ENCODE measurements around the gene NEURL1. TPM values are rescaled to one million over a fixed set of nuclear protein-coding genes. Genes with fewer than 3 reads are reported as not detected.
"Not testable (repeated sequence)": the region's sequence is repeated elsewhere in the genome, so short reads cannot be mapped to it uniquely, and the experiment has no call there.

NEURL1 gene
- polyA plus RNA-seq, 1 donor from 2014 or later = 0.35 TPM

DNA sequence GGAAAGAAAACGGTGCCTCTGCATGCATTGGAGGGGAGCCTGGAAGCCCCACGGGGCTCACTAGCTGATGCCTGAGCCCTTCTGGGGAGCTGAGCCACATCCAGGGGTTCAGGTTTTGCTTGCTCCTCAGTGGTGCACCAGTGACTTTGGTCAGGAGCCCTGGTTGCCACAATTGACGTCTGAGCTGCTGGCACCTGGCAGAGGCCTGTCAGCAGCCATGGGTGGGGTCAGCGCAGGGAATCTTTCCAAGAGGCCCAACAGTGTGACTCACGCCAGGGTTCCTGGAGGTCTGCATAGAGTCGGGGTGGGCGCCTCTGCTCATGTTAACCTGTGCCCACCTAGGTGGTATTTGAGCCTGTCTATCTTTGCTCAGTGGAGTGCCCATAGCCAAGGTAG is 138.7 kb downstream of the NEURL1 start:
- no peak overlapping the region for H3K4me3 Mint-ChIP-seq
- no peak overlapping the region for H3K27ac Mint-ChIP-seq
- no peaks in the 10 kb centered on the region for H3K4me1 Mint-ChIP-seq

DNA sequence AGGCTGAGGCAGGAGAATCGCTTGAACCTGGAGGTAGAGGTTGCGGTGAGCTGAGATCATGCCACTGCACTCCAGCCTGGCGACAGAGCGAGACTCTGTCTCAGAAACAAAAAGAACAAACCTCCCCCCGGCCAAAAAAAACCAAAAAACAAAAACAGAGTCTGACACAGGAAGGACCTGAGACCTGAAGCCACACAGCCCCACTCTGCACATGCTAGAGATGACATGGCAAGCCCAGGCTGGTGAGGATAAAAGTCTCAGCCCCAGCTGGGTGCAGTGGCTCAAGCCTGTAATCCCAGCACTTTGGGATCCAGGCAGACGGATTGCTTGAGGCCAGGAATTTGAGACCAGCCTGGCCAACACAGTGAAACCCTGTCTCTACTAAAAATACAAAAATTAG is 139.4 kb downstream of the NEURL1 start:
- not testable (repeated sequence) for H3K9me3 Mint-ChIP-seq, H3K27ac Mint-ChIP-seq, H3K36me3 Mint-ChIP-seq, H3K4me1 Mint-ChIP-seq, H3K4me3 Mint-ChIP-seq, H3K27me3 Mint-ChIP-seq

More for the DNA sequence above, 138.7 kb downstream of the NEURL1 start:
- no peaks in the 10 kb centered on the region for H3K9me3 Mint-ChIP-seq
- no peaks in the 10 kb centered on the region for H3K36me3 Mint-ChIP-seq
- no peaks in the 10 kb centered on the region for H3K27me3 Mint-ChIP-seq

DNA sequence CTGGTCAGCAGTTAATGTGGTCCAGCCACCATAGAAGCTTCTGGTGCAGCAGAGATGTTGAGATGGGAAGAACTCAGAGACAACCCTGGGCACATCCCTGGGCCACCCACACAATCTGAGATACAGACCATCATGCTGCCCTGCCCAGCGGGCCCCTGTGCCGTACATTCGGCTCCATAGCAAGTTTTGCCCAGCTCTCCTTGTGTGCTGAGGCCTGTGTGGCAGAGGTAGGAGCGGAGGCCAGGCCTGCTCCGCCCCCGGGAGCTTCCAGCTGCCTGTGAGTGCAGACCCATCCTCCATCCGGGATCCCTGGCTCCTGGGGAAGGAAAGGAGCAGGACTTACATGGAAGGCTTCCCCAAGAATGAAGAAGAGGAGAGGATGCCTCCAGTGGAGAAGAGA is 140.3 kb downstream of the NEURL1 start:
- H3K27me3 Mint-ChIP-seq = no peaks in the 10 kb centered on the region

DNA sequence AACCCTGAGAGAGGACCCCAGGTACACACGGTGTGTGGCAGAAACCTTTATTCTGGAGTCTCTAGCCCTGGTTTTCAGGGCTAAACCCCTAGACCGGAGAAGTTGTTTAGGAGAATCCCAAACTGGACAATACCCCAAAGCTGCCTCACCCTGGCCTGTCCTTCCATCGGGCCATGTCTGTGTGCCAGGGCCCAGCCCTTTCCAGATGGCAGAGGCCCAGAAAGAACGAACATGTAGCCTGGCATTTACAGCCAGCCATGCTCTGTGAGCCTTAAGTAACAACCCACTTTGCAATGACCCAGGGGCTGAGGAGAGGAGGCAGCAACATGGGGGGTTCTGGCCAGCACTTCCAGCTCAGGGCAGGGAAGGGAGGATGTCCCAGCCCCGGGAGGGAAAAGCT is 142.1 kb downstream of the NEURL1 start:
- Mint-ChIP-seq H3K27ac (no peak overlapping the region), H3K4me3 (no peak overlapping the region), H3K9me3 (no peaks in the 10 kb centered on the region)

More for the DNA sequence above, 140.3 kb downstream of the NEURL1 start:
- Mint-ChIP-seq H3K4me1 (no peaks in the 10 kb centered on the region), H3K27ac (no peak overlapping the region), H3K9me3 (no peaks in the 10 kb centered on the region), H3K4me3 (no peak overlapping the region), H3K36me3 (no peaks in the 10 kb centered on the region)

DNA sequence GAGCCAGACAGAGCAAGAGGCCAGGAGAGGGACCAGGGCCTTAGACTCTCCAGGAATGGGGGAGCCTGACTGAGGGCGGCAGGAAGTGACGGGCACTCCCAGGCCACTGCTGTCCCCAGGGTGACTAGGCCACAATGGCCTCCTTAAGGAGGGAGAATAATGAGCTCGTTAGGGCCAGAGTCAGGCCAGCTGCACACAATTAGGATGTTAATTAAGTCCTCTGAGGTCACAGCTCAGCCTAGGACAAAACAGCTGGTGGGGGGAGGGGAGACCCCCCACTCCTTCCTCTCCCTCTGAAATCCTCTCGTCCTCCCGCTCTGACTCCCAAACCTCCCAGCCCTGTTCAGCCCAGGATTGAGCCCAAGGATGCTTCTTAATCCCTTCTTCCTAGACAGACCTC is 143.0 kb downstream of the NEURL1 start:
- Mint-ChIP-seq H3K36me3 (peaks cover 3% of the 10 kb centered on the region), H3K27me3 (no peaks in the 10 kb centered on the region), H3K9me3 (no peaks in the 10 kb centered on the region), H3K4me1 (peaks cover 0 to 1% (median 0%) of the 10 kb centered on the region in 3 donors), H3K4me3 (no peak overlapping the region), H3K27ac (peak overlapping the region in 1 of 3 donors; percentile 70)

More for the DNA sequence above, 142.1 kb downstream of the NEURL1 start:
- peaks cover 0 to under 1% (median 0%) of the 10 kb centered on the region in 3 donors for H3K4me1 Mint-ChIP-seq
- peaks cover 2% of the 10 kb centered on the region for H3K36me3 Mint-ChIP-seq
- no peaks in the 10 kb centered on the region for H3K27me3 Mint-ChIP-seq

DNA sequence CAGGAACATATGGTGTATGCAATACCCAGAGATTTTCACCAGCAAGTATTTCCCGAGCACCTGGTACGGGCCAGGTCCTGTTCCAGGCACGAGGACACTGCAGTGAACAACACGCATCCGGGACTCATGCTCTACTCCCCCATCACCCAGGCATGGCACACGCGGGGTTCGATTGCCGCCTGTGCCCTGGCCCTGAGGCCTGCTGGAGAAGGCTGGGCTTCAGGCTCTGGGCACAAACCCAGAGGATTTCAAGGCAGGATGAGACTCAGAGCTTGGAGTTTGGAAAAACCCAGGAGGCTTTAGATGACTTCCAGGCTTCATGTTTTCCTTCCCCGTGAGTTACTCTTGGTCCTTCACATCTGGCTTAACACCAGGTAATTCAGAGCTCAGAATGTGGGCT is 143.5 kb downstream of the NEURL1 start:
- Mint-ChIP-seq H3K4me1 (peaks cover 0 to 1% (median 0%) of the 10 kb centered on the region in 3 donors), H3K27me3 (no peaks in the 10 kb centered on the region), H3K36me3 (peaks cover 3% of the 10 kb centered on the region), H3K4me3 (no peak overlapping the region), H3K27ac (peak overlapping the region in 1 of 3 donors; percentile 70), H3K9me3 (no peaks in the 10 kb centered on the region)

DNA sequence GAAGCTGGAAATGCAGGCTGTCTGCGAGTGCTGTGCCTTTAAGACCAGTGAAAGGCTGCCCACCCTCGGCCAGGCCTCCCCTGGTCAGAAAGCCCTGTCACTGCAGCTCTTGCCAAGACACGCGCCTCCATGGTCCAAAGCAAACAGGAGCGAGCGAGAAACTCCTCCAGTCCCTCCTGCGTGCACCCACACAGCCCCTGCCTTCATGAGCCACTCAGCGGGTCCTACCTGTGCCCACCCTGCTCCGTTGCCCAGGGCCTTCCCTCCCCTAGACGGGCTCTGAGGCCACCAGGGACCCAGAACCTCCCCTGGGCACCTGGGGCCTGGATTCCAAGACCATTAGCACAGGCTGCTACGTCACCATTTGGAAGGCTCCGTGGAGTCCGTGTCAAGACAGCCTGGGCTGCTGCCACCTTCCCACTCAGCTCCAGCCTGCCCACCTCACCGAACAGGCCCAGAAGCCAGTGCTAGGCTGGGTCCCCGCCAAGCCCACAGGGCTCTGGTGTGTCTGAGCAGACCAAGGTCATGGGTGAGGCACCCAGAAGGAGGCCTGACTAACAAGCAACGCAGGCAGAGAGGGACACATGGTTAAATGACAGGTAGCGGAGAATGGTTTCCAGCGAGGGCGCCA is 144.5 kb downstream of the NEURL1 start:
- Mint-ChIP-seq H3K4me3 (no peak overlapping the region), H3K4me1 (peaks cover 0 to 1% (median 0%) of the 10 kb centered on the region in 3 donors), H3K27me3 (no peaks in the 10 kb centered on the region), H3K36me3 (peaks cover 3% of the 10 kb centered on the region), H3K27ac (no peak overlapping the region), H3K9me3 (no peaks in the 10 kb centered on the region)

DNA sequence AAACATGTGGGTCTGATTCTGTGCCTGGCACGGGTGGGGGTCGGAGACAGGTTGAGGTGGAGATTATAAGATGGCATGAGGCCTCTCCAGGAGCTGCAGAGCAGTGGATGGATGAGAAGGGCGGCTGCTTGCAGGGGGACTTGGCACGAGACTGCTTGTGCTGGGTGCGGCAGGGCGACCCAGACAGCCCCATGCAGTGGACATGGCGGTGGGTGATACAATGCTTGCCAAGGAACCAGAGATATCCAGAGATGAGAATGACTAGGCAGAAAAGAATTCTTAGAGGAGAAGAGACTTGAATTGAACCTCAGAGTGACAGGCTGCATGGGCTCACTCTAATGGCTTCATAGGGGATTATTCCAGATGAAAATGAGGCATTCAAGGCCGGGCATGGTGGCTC is 145.4 kb downstream of the NEURL1 start:
- Mint-ChIP-seq H3K9me3 (no peaks in the 10 kb centered on the region), H3K4me3 (no peak overlapping the region), H3K27me3 (no peaks in the 10 kb centered on the region), H3K4me1 (peaks cover 0 to 1% (median 0%) of the 10 kb centered on the region in 3 donors), H3K27ac (no peak overlapping the region), H3K36me3 (peaks cover 3% of the 10 kb centered on the region)

DNA sequence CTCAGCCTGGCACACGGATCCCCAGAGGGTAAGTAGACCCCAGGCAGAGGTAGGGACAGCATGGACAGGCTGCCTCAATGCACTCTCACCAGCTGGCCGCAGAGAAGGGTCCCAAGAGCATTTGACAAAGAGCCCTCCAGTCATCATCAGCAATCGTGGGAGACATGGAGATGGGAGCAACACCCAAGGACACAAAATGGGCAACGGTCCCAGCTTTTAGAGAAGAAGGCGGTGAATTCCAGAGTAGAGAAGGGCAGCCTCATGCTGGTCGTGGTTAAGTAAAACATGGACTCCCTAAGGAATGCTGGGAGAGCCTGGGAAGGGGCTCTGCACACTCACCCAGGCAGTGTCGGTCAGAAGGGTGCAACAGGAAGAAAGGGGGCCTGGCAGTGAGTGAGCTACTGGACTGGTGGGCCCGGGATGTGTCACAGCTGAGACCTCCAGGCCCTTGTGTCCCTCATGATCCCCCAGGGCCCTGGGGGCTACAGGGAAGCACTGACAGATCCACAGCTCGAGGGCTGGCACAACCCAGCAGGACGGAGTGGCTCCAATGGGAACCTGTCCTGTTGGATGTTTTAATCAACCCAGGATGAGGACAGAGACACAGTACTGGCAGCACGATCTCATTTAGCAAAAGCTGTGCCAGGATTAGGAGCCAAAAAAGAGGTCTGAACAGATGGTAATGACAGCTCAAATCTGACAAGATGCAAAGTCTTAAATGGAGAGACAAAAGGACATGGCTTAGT is 147.1 kb downstream of the NEURL1 start:
- Mint-ChIP-seq H3K27ac (no peak overlapping the region), H3K9me3 (no peaks in the 10 kb centered on the region), H3K27me3 (no peaks in the 10 kb centered on the region), H3K4me1 (peaks cover 0 to 1% (median 0%) of the 10 kb centered on the region in 3 donors), H3K4me3 (no peak overlapping the region), H3K36me3 (peaks cover 5% of the 10 kb centered on the region)

DNA sequence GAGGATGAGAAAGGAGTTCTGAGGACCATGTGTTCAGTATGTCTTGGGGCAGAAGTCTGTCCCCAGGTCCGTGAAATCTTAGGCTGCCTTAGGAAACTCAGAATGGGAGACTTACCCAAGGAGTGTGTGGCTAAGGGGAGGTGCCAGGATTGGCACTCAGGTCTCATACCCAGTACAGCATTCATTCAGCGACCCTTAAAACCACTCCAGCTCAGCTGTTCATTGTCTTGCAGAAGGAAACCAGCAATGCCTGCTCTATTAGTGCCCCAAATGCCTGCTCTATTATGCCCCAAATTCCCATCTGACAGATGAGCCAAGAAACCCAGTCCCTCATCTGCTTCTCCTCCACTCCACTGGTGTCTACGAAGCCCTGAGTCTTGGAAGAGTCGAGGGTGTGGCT is 147.8 kb downstream of the NEURL1 start:
- Mint-ChIP-seq H3K4me1 (peaks cover 0 to 1% (median 0%) of the 10 kb centered on the region in 3 donors), H3K36me3 (peaks cover 8% of the 10 kb centered on the region), H3K27ac (no peak overlapping the region)

More for the DNA sequence above, 147.8 kb downstream of the NEURL1 start:
- H3K9me3 Mint-ChIP-seq = no peaks in the 10 kb centered on the region
- no peaks in the 10 kb centered on the region for H3K27me3 Mint-ChIP-seq
- no peak overlapping the region for H3K4me3 Mint-ChIP-seq

Other genes starting within 250 kb of the NEURL1 start
- not detected for gene RPEL1, start 247.8 kb upstream of the NEURL1 start, polyA plus RNA-seq
- not detected for gene INA, start 216.6 kb upstream of the NEURL1 start, polyA plus RNA-seq
- gene PCGF6, start 142.6 kb upstream of the NEURL1 start, polyA plus RNA-seq = 9.1 TPM
- 2.3 TPM for gene TAF5, start 125.7 kb upstream of the NEURL1 start, polyA plus RNA-seq
- 353 TPM for gene ATP5MK, start 97.2 kb upstream of the NEURL1 start, polyA plus RNA-seq
- gene PDCD11, start 97.1 kb upstream of the NEURL1 start, polyA plus RNA-seq = 13.5 TPM
- gene CALHM2, start 41.3 kb upstream of the NEURL1 start, polyA plus RNA-seq = 35.0 TPM
- 1.4 TPM for gene CALHM1, start 34.8 kb upstream of the NEURL1 start, polyA plus RNA-seq
- not detected for gene CALHM3, start 14.5 kb upstream of the NEURL1 start, polyA plus RNA-seq

Data from IgD-negative memory B cell (primary cell).